ENCODE data around the gene CFAP46. TPM values are rescaled to one million over a fixed set of nuclear protein-coding genes. Genes with fewer than 3 reads are reported as not detected.

Gene CFAP46
- total and polyA plus RNA-seq, 10 of the 15 experiments (the other 5 are each of a cell fraction or from before 2014, with no cell fraction given): 0.01 to 0.18 (median 0.03) TPM; not detected in 7

- no TSS peak for BruUV-seq (replicated peaks)
- POLR2A ChIA-PET: no interaction called here
Observed at GRCh38 chr10:132985546-132985900, 43.2 kb upstream of the CFAP46 start.

More at GRCh38 chr10:132985546-132985900, 43.2 kb upstream of the CFAP46 start:
- Histone ChIP-seq H3K27me3 (replicated peaks in 1 of 2; ENCODE audit: control insufficient read depth in 2 of 2, insufficient read depth in 2 of 2, low read length in 1 of 2) (no peaks in the 10 kb centered on the region), H3K4me2 (ENCODE audit: control insufficient read depth, insufficient read depth) (no peak overlapping the region), H3K79me2 (ENCODE audit: control insufficient read depth, insufficient read depth, low read length) (no peaks in the 10 kb centered on the region), H2AFZ (ENCODE audit: control insufficient read depth, low read depth, low read length) (no peak overlapping the region), H3K36me3 (ENCODE audit: control insufficient read depth in 2 of 2, insufficient read depth in 2 of 2, low read length in 1 of 2) (no peaks in the 10 kb centered on the region), H3K27ac (ENCODE audit: control insufficient read depth, insufficient read depth) (no peak overlapping the region), H3K9me3 (replicated peaks; ENCODE audit: control insufficient read depth, insufficient read depth, low read length) (no peaks in the 10 kb centered on the region; the same call in 2 of the 3 replicates), H3K4me3 (no peak overlapping the region), H3K4me1 (ENCODE audit: control insufficient read depth, insufficient read depth, low read length) (no peaks in the 10 kb centered on the region), H4K20me1 (ENCODE audit: control insufficient read depth, insufficient read depth) (no peaks in the 10 kb centered on the region), H3K9ac (ENCODE audit: control insufficient read depth, insufficient read depth, low read length) (no peak overlapping the region)
- in situ Hi-C loops (cut with MboI) (no loop called here), intact Hi-C loops (cut with micrococcal nuclease; ENCODE audit: unreplicated experiment) (no loop called here)
- SMC1A ChIA-PET (ENCODE audit: uncharacterized antibody, unreplicated experiment): no interaction called here
- DNase-seq (ENCODE audit: low read depth, low spot score): no peak
- no peak for FAIRE-seq
- TF ChIP-seq WRNIP1 (IDR thresholded peaks at IDR 0.05; ENCODE audit: borderline replicate concordance, low read depth, low read length) (no peak), FOXK2 (IDR thresholded peaks at IDR 0.05) (no peak), MEF2A (IDR thresholded peaks at IDR 0.05; ENCODE audit: insufficient read depth, low read depth, low read length) (no peak), CBFB (IDR thresholded peaks at IDR 0.05; ENCODE audit: low read depth) (no peak), BCLAF1 (IDR thresholded peaks at IDR 0.05) (no peak), SMAD1 (IDR thresholded peaks at IDR 0.05; ENCODE audit: low read depth, partially characterized antibody) (no peak), CBX5 (IDR thresholded peaks at IDR 0.05; ENCODE audit: low read depth) (no peak)
- RAD21 ChIA-PET (ENCODE audit: unreplicated experiment): no interaction called here
- no peak for ATAC-seq
- CTCF ChIA-PET: no interaction called here
- WGBS (ENCODE audit: insufficient coverage, insufficient replicate concordance, low lambda C conversion rate, missing lambda C conversion rate): 48% methylated on average over 4 of the region's 6 CpGs
